Activated naive CD4-positive, alpha-beta T cell treated with Interleukin-2 at 50 U/mL for 16 hours (primary cell): ENCODE measurements around the gene RHBDL1.

Source experiments
- DNase-seq: peaks from one replicate; pipeline ENCODE4 v3.0.0-alpha.2; 2020

RHBDL1 gene

DNA sequence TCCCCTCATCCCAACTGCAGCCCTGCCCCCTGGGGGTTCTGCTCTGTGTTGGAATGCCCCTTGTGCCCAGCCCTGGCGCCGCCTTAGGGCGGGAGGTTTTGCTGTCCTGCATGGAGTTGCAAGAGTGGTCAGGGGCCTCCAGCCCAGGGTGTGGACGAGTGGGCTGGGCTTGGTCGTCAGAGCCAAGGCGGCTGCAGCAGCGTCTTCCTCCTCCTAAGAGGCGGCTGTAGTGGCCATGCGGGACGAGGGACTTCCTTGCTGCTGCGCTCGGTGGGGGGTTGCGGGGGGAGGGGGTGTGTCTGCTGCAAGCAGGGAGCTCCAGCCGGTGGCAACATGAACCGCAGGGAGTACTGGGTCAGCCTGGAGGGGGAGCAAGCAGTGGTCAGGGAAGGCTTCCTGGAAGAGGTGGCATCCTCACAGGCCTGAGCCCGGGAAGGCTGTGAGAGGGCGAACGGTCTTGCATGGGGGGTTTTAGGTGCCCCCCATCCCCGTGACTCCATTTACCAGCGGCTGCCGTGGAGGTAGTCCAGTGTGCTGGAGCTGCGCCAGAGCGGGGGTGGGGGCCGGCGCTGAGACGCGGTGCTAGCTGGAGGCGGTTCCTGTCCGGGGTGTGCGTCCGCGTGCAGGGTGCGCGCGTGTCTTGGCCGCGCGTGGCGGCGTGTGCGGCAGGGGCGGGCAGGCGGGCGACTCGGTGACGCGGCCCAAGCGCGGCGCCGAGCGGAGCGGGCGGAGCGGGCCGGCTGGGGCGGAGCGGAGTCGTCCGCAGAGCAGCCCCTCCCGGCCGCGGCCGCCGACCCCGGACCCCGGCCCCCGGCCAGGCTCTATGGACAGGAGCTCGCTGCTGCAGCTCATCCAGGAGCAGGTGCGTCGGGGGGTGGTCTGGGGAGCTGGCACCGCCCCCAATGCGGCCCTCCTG, at the start of gene RHBDL1:
Gene RHBDL1, plus strand, starts transcription at position 704 of the 916 bp plus-strand sequence. Its CDS starts 120 bp downstream, at position 824.
- peak; percentile 25 for DNase-seq

DNA sequence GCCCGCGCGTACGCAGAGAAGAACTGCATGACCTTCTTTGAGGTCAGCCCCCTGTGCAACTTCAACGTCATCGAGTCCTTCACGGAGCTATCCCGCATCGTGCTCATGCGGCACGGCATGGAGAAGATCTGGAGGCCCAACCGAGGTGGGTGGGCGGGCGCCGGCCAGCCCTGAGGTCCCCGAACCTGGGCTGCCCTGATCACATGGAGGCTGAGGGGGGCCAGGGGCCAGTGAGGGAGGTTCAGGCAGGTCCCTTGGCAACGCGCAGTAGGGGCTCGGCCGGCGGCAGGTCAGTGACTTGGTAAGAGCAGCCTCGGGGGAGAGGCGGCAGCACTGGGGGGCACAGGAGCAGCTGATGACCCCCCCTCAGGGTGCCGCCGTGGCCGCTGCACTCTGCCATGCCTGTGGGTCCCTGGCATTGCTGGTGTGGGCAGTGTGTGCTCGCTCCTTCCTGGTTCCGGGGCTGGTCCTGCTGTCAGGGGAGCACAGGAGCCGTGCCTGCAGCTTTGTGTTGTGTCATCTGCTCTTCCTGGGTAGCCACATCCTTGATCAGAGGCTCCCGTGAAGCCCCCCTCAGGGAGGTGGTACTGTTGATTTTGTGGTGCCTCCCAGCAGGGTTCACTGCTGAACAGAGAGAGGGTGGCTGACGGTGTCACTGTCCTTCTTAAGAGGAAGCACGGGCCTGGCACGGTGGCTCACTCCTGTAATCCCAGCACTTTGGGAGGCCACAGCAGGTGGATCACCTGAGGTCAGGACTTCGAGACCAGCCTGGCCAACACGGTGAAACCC, 49.3 kb upstream of the RHBDL1 start:
- no peak for DNase-seq

DNA sequence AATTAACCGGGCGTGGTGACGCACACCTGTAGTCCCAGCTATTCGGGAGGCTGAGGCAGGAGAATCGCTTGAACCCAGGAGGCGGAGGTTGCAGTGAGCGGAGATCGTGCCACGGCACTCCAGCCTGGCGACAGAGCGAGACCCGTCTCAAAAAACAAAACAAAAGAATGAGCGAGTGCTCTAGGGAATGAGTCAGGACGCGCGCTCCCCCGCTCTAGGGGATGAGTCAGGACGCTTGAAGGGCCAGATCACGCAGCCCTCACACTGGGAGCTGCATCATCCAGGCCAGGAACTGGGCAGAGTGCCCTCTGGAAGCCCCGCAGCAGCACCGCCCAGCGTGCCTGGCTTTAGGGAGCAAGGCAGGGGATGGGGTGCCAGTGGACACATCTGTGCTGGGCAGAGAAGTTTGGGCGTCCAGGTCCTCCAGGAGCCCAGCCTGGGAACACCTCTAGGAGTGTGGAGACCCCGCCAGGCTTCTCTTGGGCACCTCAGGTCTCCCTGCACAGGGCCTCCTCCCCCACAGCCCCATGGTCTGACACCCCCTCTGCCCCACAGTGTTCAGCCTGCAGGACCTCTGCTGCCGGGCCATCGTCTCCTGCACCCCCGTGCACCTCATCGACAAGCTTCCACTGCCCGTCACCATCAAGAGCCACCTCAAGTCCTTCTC, 48.6 kb upstream of the RHBDL1 start:
- no peak for DNase-seq

DNA sequence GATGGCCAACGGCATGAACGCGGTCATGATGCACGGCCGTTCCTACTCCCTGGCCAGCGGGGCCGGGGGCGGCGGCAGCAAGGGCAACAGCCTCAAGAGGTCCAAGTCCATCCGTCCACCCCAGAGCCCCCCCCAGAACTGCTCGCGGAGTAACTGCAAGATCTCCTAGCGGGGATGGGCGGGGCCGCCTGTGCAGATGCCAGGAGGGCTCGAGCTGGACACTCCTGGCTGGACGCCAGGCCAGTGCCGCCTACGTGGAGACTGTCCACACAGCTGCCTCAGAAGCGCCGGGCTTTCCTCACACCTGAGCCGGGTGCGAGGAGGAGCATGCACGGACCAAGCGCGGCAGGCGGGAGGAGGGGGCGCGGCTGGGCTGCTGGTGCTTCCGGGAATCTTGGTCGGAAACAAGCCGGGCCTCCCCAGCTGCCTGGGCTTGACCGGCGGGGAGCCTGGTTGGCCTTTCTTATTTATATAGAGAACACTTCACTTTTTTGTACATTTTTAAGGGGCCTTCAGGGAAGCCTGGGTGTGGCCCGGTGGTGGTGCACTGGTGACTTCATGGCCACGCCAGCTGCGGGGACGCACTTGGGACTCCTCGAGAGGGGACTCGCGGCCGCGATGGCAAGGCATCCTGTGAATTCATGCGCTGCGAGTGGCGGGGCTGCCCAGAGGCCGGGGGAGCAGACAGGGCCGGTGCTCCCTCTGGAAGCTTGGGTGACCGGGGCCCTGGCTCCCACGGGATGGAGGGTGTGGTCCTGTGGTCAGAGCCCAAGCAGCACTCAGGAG, 47.8 kb upstream of the RHBDL1 start:
- DNase-seq, result no peak

DNA sequence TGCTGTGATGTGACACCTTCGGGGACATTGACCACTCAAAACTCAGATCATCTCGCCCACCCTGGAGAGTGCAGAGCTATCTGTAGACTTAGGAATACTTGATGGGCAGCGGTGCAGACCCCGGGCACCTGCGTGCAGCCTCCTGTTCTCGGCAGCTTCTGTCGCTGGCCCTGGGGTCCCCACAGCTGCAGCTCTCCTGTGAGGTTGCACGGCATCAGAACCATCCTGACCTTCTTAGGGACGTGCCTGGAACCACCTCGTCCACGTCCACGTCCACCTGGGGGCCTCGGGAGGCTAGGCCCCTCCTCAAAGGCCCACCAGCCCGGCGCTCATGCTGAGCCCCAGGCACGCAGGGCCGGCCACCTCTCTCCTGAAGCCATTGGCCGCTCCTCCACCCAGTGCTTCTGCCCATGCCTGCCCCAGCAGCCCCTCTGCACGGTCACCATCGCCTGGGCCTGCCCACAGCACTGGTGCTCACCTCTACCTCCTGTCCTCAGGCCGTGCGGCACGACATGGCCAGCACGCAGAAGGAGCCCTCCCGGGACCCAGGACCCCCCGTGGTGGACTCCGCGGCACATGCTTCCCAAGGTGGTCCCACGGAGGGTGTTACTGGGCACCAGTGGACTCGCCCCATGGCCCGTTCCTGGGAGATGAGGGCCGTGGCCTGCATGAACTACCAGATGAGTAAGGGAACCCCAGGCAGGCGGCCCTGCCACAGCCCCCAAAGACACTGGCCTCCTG, 47.0 kb upstream of the RHBDL1 start:
- DNase-seq, result no peak

DNA sequence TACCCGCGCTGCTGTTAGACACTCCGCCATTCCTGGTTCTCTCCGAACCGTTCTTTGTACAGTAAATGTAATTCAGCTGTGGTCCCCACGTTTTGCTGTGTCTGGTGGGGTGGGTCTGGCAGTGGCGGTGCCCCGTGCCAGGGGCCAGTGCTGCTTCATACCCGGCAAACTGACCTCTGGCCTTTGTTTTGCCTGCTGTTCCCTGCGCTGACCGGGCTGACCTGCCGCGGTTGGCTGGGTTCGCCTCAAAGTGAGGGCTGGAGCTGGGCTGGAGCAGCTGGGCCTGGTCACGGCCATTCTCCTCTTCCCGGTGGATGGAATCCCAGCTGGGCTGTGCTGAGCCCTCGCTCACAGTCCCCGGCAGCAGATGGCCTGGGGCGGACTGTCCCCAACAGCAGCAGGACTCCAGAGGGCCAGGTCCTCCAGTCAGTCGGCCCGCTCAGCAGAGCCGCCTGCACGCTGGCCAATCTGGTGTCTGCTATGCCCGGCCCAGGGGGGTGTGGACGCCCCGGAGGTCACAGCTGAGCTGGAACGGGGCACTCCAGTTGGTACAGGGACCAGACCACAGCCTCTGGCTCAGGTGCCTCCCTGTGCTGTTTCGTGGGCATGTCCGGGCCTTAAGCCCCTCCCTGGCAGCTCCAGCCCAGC, 46.2 kb upstream of the RHBDL1 start:
- no peak for DNase-seq

DNA sequence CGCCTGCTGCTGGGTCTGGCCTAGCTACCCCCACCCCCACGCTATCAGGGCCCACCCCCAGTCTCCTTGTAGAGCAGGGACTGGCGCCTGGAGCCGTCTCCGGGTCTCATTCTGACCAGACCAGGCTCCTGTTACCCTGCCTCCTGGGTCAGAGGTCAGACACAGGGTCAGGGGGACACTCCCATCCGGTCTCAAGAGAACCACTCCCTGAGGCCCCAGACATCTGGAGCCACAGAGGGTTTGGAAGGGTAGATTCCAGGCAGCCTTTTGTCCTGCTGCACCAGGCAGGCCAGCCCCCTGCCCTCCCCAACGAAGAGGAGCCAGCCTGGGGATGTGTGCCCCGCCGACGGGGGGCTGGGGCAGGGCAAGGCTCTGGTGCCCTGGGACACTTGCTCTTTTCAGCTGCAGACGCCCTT, 45.6 kb upstream of the RHBDL1 start:
- no peak for DNase-seq

DNA sequence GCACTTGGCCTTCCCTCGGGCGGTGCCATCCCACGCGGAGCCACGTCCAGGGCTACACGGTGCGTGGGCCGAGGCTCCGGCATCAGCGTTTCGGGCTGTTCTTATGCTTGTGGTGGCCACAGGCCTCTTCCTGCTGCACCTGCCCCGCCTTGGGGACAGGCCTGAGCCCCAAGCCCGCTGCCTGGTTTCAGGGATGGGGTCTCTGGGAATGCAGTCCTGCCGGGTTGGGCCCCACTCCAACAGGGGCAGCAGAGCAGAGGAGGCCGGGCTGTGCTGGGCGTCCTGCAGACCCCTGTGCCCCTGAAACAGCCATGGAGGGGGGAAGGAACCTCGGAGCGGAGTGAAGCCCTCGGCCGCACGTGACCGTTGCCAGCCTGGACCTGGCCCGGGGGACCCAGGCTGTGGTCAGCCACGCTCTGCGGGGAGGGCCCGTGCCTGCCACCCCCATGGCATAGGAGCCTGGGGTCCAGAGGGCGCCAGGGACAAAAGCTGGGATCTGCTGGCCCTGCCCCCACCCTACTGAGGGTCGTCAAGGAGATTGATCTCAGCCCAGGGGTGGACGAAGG, 45.1 kb upstream of the RHBDL1 start:
- DNase-seq, result no peak

DNA sequence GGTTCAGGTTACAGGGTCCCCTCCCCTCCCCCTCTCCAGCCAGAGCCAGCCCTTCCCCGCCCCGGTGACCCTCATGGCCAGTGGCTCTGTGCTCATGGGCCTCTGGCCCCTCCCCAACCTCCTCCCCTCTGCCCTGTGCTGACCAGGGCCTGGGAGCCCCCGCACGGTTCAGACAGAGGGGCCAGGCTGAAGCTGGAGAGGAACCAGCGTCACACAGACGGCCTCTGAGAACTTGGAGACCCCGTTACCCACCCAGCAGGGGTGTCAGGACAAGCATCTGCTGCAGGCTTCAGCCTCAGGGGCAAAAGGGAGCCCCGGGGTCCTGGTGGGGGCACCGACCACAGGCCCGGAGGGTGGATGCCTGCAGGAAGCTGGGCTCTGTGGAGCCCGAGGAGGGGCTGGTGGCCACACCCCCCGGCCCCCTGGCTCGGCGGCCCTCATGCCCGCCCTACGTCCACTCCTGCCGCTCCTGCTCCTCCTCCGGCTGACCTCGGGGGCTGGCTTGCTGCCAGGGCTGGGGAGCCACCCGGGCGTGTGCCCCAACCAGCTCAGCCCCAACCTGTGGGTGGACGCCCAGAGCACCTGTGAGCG, 44.6 kb upstream of the RHBDL1 start, which contains the start of gene WFIKKN1:
Gene WFIKKN1, plus strand, starts transcription at position 171 of the 591 bp plus-strand sequence. Its CDS starts 269 bp downstream, at position 440.
- no peak for DNase-seq

DNA sequence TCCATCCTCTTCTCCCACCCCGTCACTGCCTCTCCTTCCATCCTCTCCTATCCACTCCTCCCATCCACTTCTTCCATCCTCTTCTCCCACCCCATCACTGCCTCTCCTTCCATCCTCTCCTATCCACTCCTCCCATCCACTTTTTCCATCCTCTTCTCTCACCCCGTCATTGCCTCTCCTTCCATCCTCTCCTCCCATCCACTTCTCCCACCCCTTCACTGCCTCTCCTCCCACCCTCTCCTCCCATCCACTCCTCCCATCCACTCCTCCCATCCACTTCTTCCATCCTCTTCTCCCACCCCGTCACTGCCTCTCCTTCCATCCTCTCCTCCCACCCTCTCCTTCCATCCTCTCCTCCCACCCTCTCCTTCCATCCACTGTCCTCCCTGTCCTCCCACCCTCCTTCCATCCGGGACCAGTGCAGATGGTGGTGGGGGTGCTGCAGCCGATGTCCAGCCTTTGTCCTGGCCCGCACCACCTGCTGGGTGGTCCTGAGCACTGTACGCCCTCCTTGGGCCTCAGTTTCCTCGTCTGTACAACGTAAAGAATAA, 43.6 kb upstream of the RHBDL1 start:
- no peak for DNase-seq

DNA sequence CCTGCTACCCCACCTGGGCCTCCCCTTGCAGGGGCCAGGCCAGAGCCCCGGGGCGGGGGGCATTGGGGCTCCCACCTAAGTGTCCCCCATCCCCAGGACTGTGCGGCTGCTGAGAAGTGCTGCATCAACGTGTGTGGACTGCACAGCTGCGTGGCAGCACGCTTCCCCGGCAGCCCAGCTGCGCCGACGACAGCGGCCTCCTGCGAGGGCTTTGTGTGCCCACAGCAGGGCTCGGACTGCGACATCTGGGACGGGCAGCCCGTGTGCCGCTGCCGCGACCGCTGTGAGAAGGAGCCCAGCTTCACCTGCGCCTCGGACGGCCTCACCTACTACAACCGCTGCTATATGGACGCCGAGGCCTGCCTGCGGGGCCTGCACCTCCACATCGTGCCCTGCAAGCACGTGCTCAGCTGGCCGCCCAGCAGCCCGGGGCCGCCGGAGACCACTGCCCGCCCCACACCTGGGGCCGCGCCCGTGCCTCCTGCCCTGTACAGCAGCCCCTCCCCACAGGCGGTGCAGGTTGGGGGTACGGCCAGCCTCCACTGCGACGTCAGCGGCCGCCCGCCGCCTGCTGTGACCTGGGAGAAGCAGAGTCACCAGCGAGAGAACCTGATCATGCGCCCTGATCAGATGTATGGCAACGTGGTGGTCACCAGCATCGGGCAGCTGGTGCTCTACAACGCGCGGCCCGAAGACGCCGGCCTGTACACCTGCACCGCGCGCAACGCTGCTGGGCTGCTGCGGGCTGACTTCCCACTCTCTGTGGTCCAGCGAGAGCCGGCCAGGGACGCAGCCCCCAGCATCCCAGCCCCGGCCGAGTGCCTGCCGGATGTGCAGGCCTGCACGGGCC, 42.8 kb upstream of the RHBDL1 start:
- no peak for DNase-seq

DNA sequence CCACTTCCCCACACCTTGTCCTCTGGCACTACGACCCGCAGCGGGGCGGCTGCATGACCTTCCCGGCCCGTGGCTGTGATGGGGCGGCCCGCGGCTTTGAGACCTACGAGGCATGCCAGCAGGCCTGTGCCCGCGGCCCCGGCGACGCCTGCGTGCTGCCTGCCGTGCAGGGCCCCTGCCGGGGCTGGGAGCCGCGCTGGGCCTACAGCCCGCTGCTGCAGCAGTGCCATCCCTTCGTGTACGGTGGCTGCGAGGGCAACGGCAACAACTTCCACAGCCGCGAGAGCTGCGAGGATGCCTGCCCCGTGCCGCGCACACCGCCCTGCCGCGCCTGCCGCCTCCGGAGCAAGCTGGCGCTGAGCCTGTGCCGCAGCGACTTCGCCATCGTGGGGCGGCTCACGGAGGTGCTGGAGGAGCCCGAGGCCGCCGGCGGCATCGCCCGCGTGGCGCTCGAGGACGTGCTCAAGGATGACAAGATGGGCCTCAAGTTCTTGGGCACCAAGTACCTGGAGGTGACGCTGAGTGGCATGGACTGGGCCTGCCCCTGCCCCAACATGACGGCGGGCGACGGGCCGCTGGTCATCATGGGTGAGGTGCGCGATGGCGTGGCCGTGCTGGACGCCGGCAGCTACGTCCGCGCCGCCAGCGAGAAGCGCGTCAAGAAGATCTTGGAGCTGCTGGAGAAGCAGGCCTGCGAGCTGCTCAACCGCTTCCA, 42.0 kb upstream of the RHBDL1 start:
- DNase-seq, result no peak

DNA sequence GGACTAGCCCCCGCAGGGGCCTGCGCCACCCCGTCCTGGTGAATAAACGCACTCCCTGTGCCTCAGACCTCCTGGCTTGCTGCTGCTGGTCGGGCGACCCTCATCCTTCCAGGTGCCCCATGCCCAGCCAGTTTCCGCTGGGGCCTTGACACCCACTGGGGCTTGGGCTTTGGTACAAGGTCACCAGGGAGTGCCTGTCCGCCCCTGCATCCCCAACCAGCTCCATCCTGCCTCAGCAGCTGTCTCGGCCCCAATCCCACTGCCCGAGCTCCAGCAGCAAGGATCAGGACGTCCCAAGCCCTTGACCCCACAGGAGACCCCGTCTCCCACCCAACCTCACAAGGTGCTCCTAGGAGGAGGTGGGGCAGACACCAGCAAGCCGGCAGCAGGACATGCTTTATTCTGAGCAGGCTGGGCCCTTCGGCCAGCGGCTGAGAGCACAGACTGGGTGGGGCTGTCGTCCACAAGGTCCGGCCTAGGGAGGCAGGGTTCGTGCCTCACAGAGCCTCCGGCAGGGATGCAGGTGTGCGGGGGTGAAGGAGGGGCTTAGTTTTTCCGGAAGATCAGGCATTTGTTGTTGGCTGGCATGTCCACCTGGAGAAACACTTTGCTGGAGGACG, 41.3 kb upstream of the RHBDL1 start:
- no peak for DNase-seq

DNA sequence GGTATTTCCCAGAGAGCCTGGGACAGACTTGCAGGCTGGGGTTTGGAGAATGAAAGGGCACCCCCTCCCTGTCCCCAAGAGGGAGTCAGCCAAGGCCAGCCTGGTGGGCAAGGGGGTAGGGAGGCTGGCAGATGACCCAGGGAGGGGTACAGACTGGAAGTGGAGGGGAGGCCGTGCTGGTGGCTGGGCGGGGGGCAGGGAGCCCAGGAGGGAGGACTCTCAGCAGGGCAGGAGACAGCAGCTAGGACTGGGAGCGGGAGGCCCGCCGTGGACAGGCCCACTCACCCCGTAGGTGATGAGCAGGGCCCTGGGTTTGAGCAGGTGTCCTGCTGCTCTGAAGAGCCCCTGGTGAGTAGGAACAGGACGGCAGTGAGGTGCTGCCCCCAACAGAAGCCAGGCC, 40.5 kb upstream of the RHBDL1 start:
- no peak for DNase-seq

DNA sequence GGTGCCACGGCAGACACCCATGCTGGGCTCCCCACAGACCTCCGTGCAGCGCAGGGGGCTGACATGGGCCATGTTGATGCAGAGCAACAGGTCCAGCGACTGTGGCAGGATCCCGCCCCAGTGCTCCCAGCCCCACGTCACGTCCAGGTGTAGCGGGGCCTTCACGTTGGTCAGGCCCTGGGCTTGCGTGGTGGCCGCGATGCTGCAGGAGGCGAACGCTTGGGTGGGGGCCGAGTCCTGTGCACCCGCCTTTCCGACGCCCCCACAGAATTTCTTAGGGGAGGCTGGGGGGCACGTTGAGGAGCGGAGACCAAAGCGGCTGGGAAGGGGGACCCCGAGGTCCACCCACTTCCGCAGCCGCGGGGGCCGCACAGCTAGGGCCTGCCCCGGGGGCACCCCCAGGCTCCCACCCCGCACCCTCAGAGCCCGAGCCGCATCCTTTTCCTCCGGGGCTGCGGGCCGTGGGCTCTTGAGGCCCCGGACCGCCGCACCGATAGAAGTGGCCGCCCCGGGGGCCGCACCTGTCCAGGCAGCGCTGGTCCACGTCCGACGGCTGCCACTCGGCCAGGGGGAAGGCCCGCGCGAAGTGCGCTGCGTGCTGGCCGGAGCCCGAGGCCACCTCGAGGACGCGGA, 39.8 kb upstream of the RHBDL1 start:
- peak; percentile 8 for DNase-seq

DNA sequence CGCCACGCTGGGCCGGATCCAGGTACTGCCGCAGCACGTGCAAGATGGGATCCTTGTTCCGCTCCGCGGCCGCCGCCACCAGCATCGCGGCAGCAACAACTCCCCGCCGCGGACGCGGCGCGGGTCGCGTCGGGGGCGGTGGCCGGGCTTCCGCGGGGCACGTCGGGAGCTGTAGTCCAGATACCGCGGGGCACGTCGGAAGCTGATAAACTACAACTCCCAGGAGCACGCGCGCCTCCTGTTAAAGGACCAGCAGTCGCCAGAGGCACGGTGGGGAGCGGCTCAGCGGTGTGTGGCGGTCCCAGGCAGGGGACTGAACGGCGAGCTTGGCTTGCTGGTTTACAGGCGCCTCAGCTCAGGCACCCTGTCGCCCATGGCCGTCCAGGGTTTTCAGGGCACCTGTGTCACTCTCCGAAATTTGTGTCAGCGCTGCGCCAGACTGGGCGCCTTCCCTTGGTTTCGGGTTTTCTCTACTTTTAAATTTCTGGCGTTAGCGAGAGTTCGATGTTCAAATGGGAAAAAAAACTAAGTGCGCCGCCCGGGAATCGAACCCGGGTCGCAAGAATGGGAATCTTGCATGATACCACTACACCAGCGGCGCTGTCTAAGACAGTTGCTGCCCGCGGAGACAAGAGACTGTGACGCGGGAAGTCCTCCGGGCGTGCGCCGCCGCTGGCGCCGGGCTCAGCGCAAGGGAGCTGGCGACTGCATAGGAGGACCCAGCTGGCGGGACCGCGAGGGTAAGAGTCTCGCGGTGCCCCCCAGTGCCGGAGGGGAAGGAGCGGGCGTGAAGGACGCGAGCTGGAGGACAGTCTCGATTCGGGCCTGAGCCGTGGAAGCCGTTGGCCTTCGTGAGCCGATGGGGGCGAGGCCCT, 39.0 kb upstream of the RHBDL1 start, which contains the start of gene METTL26:
Gene METTL26, minus strand, starts transcription at position 100 of the 875 bp plus-strand sequence. Its CDS starts 15 bp downstream, at position 85.
- DNase-seq, result peak; percentile 93
